IPS-18c (cell line): ENCODE measurements around the gene HEBP1.
A peak's percentile ranks its signal among the peaks of the same experiment; 100 is the strongest.

ENCODE experiments used
- H3K4me3 ChIP-seq: 2 replicates; pipeline ENCODE4 v1.7.0; 2013; ENCODE audit warnings: low read depth, mild to moderate bottlenecking, low read length, moderate library complexity; ENCODE audit not compliant: insufficient read depth
- H3K9me3 ChIP-seq: one replicate; pipeline ENCODE4 v1.6.1; 2013; ENCODE audit warnings: mild to moderate bottlenecking, low read length, moderate library complexity; ENCODE audit not compliant: control insufficient read depth, insufficient read depth

The HEBP1 gene

GRCh38 chr12:12941450-12942350 is 58.4 kb downstream of the HEBP1 start:
- no peak overlapping the region for H3K4me3 ChIP-seq
- H3K9me3 ChIP-seq = no peaks in the 10 kb centered on the region

- Histone ChIP-seq H3K9me3 (no peaks in the 10 kb centered on the region), H3K4me3 (no peak overlapping the region)
These were observed 60.2 kb downstream of the HEBP1 start for GRCh38 chr12:12939888-12940287.

GRCh38 chr12:12938541-12938940 is 61.5 kb downstream of the HEBP1 start:
- H3K9me3 ChIP-seq = no peaks in the 10 kb centered on the region
- no peak overlapping the region for H3K4me3 ChIP-seq

GRCh38 chr12:12936983-12937491 is 63.0 kb downstream of the HEBP1 start:
- Histone ChIP-seq H3K9me3 (no peaks in the 10 kb centered on the region), H3K4me3 (no peak overlapping the region)

- H3K9me3 ChIP-seq = no peaks in the 10 kb centered on the region
- H3K4me3 ChIP-seq = no peak overlapping the region
These were observed 65.5 kb downstream of the HEBP1 start for GRCh38 chr12:12934556-12934955.

GRCh38 chr12:12933742-12934141 is 66.3 kb downstream of the HEBP1 start:
- Histone ChIP-seq H3K9me3 (no peaks in the 10 kb centered on the region), H3K4me3 (no peak overlapping the region)

GRCh38 chr12:12930633-12931219 is 69.3 kb downstream of the HEBP1 start:
- Histone ChIP-seq H3K9me3 (no peaks in the 10 kb centered on the region), H3K4me3 (no peak overlapping the region; the same call in 1 of the 2 replicates)

GRCh38 chr12:12929696-12930095 is 70.4 kb downstream of the HEBP1 start:
- Histone ChIP-seq H3K9me3 (no peaks in the 10 kb centered on the region), H3K4me3 (no peak overlapping the region)

GRCh38 chr12:12927211-12928079 is 72.6 kb downstream of the HEBP1 start:
- peak overlapping the region; percentile 42; the same call in 1 of the 2 replicates for H3K4me3 ChIP-seq
- no peaks in the 10 kb centered on the region for H3K9me3 ChIP-seq

- Histone ChIP-seq H3K4me3 (no peak overlapping the region), H3K9me3 (no peaks in the 10 kb centered on the region)
These were observed 73.4 kb downstream of the HEBP1 start for GRCh38 chr12:12926571-12927071.

GRCh38 chr12:12925388-12925787 is 74.7 kb downstream of the HEBP1 start:
- no peaks in the 10 kb centered on the region for H3K9me3 ChIP-seq
- H3K4me3 ChIP-seq = no peak overlapping the region
